GM23338 (cell line): ENCODE results near the gene JARID2.

Experiments used
- CREB1 ChIP-seq: fragments of 250-450 bp; sonication (Bioruptor Pico); IDR thresholded peaks from 2 replicates; pipeline ENCODE4 v1.5.0; 2020; ENCODE audit warnings: low read depth, mild to moderate bottlenecking, moderate library complexity
- CTCF ChIP-seq, 2 experiments: fragments of 200-600 bp in 1 of 2; sonication (generic) in 1 of 2; conservative IDR thresholded peaks; 2 replicates each; pipeline versions ENCODE4 v1.5.1 to v1.6.1; 2016 to 2017; ENCODE audit warnings: antibody characterized with exemption in 2 of 2, low read depth in 2 of 2, mild to moderate bottlenecking in 2 of 2, moderate library complexity in 1 of 2
- ETS1 ChIP-seq: IDR thresholded peaks from 2 replicates; pipeline ENCODE4 v1.6.1; 2016; ENCODE audit warnings: antibody characterized with exemption
- EZH2 ChIP-seq: fragments of 200-600 bp; sonication (generic); IDR thresholded peaks from one replicate; pipeline ENCODE4 v1.8.0; 2017; ENCODE audit warnings: antibody characterized with exemption, mild to moderate bottlenecking, low read depth; ENCODE audit not compliant: unreplicated experiment
- EZH2phosphoT487 ChIP-seq: fragments of 200-600 bp; sonication (generic); IDR thresholded peaks from one replicate; pipeline ENCODE4 v1.8.1; 2018; ENCODE audit warnings: antibody characterized with exemption; ENCODE audit not compliant: unreplicated experiment
- JUNB ChIP-seq: IDR thresholded peaks from one replicate; pipeline ENCODE4 v1.6.1; 2016; ENCODE audit warnings: antibody characterized with exemption; ENCODE audit not compliant: unreplicated experiment
- NANOG ChIP-seq: IDR thresholded peaks from 2 replicates; pipeline ENCODE4 v1.6.1; 2016; ENCODE audit warnings: antibody characterized with exemption, borderline replicate concordance
- POLR2AphosphoS5 ChIP-seq: IDR thresholded peaks from 2 replicates; pipeline ENCODE4 v1.6.1; 2016; ENCODE audit warnings: antibody characterized with exemption, low read depth
- REST ChIP-seq: IDR thresholded peaks from one replicate; pipeline ENCODE4 v1.6.1; 2018; ENCODE audit warnings: antibody characterized with exemption; ENCODE audit not compliant: unreplicated experiment
- STAT1 ChIP-seq: IDR thresholded peaks from one replicate; pipeline ENCODE4 v1.6.1; 2016; ENCODE audit warnings: antibody characterized with exemption; ENCODE audit not compliant: unreplicated experiment
- ZNF331 ChIP-seq: fragments of 250-450 bp; sonication (Bioruptor Pico); IDR thresholded peaks from 2 replicates; pipeline ENCODE4 v1.5.0; 2020; ENCODE audit warnings: low read depth, mild to moderate bottlenecking, moderate library complexity
- ZNF462 ChIP-seq: fragments of 250-450 bp; sonication (Bioruptor Pico); IDR thresholded peaks from 2 replicates; pipeline ENCODE4 v1.5.0; 2020; ENCODE audit warnings: mild to moderate bottlenecking, moderate library complexity

GRCh38 chr6:15490242-15491100 is 244.6 kb downstream of the JARID2 start:
- TF ChIP-seq POLR2AphosphoS5 = no peak
- no peak for TF ChIP-seq CTCF (conservative IDR thresholded peaks at IDR 0.05; ENCODE audit: low read depth in 2 of 2)
- TF ChIP-seq JUNB = no peak
- no peak for TF ChIP-seq EZH2phosphoT487
- TF ChIP-seq REST = no peak
- no peak for TF ChIP-seq EZH2
- TF ChIP-seq ETS1 = no peak
- TF ChIP-seq CREB1 (CRISPR knock-in tag) = no peak
- no peak for TF ChIP-seq ZNF331
- TF ChIP-seq NANOG = no peak
- no peak for TF ChIP-seq ZNF462 (CRISPR knock-in tag)
- TF ChIP-seq STAT1 = no peak
